KMS-11 (cell line): ENCODE measurements around the gene PCDHGC5.

ENCODE experiments used
- H2AFZ ChIP-seq: fragments of 200-600 bp; sonication (generic); 2 replicates; pipeline ENCODE4 v1.6.1; 2016; ENCODE audit warnings: antibody characterized with exemption, mixed run types, low read depth
- H3K27ac ChIP-seq: fragments of 200-600 bp; sonication (generic); 2 replicates; pipeline ENCODE4 v1.6.1; 2016; ENCODE audit warnings: mild to moderate bottlenecking, mixed run types
- H3K27me3 ChIP-seq: fragments of 200-600 bp; sonication (generic); 2 replicates; pipeline ENCODE4 v1.6.1; 2017; ENCODE audit warnings: mild to moderate bottlenecking, low read depth, mixed run types, moderate library complexity; ENCODE audit not compliant: insufficient read depth
- H3K36me3 ChIP-seq: fragments of 200-600 bp; sonication (generic); 2 replicates; pipeline ENCODE4 v1.6.1; 2017; ENCODE audit warnings: mild to moderate bottlenecking, mixed run types; ENCODE audit not compliant: insufficient read depth
- H3K4me1 ChIP-seq: fragments of 200-600 bp; sonication (generic); 2 replicates; pipeline ENCODE4 v1.6.1; 2016; ENCODE audit warnings: mild to moderate bottlenecking, low read depth, mixed run types; ENCODE audit not compliant: poor library complexity, severe bottlenecking
- H3K4me2 ChIP-seq: fragments of 200-600 bp; sonication (generic); 2 replicates; pipeline ENCODE4 v1.7.0; 2016; ENCODE audit warnings: mild to moderate bottlenecking, mixed run types
- H3K4me3 ChIP-seq: fragments of 200-600 bp; sonication (generic); IDR thresholded peaks from 2 replicates; pipeline ENCODE4 v1.6.1; 2017; ENCODE audit warnings: low read depth, low read length, mixed read lengths; ENCODE audit not compliant: insufficient read depth
- H3K79me2 ChIP-seq: fragments of 200-600 bp; sonication (generic); 2 replicates; pipeline ENCODE4 v1.6.1; 2016; ENCODE audit warnings: low read depth, mixed run types; ENCODE audit not compliant: insufficient read depth
- H3K9ac ChIP-seq: fragments of 200-600 bp; sonication (generic); 2 replicates; pipeline ENCODE4 v1.6.1; 2016; ENCODE audit warnings: mild to moderate bottlenecking, mixed run types
- H4K20me1 ChIP-seq: fragments of 200-600 bp; sonication (generic); 2 replicates; pipeline ENCODE4 v1.6.1; 2016; ENCODE audit warnings: mild to moderate bottlenecking, mixed run types; ENCODE audit not compliant: insufficient read depth
- TF ChIP-seq, protein P1 (sequence below): fragments of 200-600 bp; sonication (generic); conservative IDR thresholded peaks from 2 replicates; pipeline ENCODE4 v1.6.1; 2017; ENCODE audit warnings: low read depth, mild to moderate bottlenecking, antibody characterized with exemption, low read length, moderate library complexity, mixed read lengths

Gene PCDHGC5

DNA sequence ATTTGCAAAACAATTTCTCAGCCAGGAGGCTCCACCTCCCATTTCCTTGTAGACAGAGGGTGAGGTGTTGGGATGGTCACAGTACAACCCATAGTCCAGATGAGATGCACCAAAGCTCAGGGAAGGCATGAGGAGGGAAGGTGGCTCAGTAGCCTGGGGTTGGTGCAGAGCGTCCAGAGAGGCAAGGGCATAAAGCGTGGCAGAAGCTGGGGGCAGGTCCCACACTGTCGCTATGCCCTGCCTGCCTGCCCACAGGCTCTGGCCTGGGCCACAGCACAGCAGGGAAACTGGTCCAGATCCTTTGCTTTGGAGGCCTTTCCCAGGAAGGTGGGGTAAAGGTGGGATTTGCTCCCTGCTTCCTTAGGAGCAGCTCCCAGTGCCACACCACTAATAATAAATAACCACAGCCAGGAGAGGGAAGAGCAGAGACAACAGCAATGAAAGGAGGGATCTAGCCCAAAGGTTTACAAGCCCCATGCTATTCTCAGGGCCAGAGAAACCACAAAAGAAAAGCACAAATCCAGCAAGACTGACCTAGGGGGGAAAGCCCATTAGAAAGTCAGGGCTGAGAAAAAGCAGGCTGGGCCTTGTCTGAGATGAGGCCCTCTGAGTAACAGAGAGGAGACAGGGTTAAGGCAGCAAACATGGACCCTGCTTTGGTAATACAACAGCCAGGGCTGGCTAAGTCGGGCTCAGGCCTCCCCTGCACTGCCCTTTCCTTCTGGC lies 27.2 kb downstream of the PCDHGC5 start:
- Histone ChIP-seq H4K20me1 (no peaks in the 10 kb centered on the region), H2AFZ (no peak overlapping the region), H3K27me3 (no peaks in the 10 kb centered on the region), H3K4me1 (no peaks in the 10 kb centered on the region), H3K4me2 (no peak overlapping the region), H3K4me3 (no peak overlapping the region), H3K79me2 (no peaks in the 10 kb centered on the region), H3K36me3 (no peaks in the 10 kb centered on the region; the same call in 1 of the 2 replicates), H3K27ac (no peak overlapping the region), H3K9ac (no peak overlapping the region)
- TF ChIP-seq, protein P1, sequence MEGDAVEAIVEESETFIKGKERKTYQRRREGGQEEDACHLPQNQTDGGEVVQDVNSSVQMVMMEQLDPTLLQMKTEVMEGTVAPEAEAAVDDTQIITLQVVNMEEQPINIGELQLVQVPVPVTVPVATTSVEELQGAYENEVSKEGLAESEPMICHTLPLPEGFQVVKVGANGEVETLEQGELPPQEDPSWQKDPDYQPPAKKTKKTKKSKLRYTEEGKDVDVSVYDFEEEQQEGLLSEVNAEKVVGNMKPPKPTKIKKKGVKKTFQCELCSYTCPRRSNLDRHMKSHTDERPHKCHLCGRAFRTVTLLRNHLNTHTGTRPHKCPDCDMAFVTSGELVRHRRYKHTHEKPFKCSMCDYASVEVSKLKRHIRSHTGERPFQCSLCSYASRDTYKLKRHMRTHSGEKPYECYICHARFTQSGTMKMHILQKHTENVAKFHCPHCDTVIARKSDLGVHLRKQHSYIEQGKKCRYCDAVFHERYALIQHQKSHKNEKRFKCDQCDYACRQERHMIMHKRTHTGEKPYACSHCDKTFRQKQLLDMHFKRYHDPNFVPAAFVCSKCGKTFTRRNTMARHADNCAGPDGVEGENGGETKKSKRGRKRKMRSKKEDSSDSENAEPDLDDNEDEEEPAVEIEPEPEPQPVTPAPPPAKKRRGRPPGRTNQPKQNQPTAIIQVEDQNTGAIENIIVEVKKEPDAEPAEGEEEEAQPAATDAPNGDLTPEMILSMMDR = no peak

DNA sequence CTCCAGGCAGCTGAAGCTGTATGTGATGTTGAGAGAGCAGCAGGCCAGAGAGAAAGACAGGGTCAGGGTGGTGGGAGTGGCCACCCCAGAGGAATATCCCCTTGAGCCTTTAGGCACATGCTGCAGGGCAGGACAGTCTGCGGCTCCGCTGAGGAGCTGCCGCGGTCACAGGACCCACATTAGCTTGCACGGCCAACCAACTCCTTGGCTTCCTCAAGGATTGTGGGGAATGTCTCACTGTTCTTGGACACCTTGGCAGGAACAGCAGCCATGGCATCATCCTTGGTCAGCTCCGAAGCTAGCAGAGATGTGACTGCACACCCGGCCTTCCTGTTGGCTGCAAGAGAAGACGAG lies 27.8 kb downstream of the PCDHGC5 start:
- Histone ChIP-seq H3K4me1 (no peaks in the 10 kb centered on the region), H2AFZ (no peak overlapping the region), H3K79me2 (no peaks in the 10 kb centered on the region), H3K4me2 (no peak overlapping the region), H3K4me3 (no peak overlapping the region), H3K36me3 (no peaks in the 10 kb centered on the region; the same call in 1 of the 2 replicates), H3K27ac (no peak overlapping the region), H3K9ac (no peak overlapping the region), H3K27me3 (no peaks in the 10 kb centered on the region), H4K20me1 (no peaks in the 10 kb centered on the region)
- TF ChIP-seq, protein P1 = no peak

DNA sequence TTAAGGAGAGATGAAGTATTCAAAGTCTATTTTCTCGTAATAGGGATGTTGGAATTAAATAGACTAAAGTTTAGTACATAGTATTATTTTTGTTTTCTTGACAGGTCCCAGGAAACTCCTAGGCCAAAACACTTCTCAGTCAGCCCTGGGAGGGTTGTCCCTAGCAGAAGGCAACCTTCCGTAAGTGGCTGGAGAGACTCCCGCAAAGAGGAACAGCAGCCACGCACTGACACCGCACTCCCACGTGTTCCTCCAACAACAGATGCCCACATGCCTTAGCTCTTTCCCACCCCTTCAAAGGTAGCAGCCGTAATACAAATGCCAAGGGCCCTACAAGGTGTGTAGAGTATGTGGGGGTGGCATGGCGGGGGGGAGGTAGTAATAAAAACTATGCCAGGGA lies 28.4 kb downstream of the PCDHGC5 start:
- H3K4me2 ChIP-seq = no peak overlapping the region
- no peaks in the 10 kb centered on the region for H3K4me1 ChIP-seq
- H3K36me3 ChIP-seq = no peaks in the 10 kb centered on the region; the same call in 1 of the 2 replicates
- H3K27me3 ChIP-seq = no peaks in the 10 kb centered on the region
- no peak overlapping the region for H2AFZ ChIP-seq
- H4K20me1 ChIP-seq = no peaks in the 10 kb centered on the region
- H3K9ac ChIP-seq = no peak overlapping the region
- no peak overlapping the region for H3K4me3 ChIP-seq
- H3K27ac ChIP-seq = no peak overlapping the region
- no peaks in the 10 kb centered on the region for H3K79me2 ChIP-seq
- TF ChIP-seq, protein P1 = no peak

DNA sequence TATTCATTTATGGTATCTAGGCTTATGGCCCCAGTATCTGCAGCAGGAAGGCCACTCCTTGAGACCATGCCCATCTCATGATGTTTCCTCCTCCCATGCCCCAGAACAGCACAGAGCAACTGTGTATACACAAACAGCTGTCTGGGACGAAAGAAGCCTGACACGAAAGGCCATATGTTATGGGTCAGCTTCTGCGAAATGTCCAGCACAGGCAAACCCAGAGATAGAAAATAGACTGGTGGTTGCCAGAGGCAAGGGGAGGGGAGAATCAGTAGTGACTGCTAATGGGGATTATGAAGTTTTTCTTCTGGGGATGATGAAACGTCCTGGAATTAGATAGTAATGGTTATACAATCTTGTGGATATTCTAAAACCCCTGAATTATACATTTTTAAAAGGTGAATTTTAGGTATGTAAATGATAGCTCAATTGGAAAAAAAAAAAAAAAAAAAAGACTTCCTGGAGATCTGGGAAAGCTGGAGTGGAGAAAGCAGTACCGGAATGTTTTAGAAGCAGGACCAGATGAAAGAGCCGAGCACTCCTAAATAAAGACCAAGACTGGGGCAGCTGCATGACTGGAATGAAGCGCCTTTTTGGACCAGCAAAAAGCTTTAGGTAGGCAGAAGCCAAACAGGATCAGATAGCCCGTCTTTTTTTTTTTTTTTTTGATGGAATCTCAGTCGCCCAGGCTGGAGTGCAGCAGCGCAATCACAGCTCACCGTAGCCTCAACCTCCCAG lies 29.2 kb downstream of the PCDHGC5 start:
- Histone ChIP-seq H3K27me3 (no peaks in the 10 kb centered on the region), H3K9ac (no peak overlapping the region), H3K4me3 (no peak overlapping the region), H3K4me1 (no peaks in the 10 kb centered on the region), H3K27ac (no peak overlapping the region), H3K4me2 (no peak overlapping the region), H3K79me2 (no peaks in the 10 kb centered on the region), H4K20me1 (no peaks in the 10 kb centered on the region), H2AFZ (no peak overlapping the region), H3K36me3 (no peaks in the 10 kb centered on the region; the same call in 1 of the 2 replicates)
- TF ChIP-seq, protein P1 = no peak
